A549 (cell line): ENCODE results near the gene IGIP.

Source experiments
- CHD4 ChIP-seq: fragments of 200-600 bp; sonication (generic); IDR thresholded peaks from 2 replicates; pipeline ENCODE4 v1.6.1; 2016; ENCODE audit warnings: antibody characterized with exemption, mild to moderate bottlenecking, borderline replicate concordance
- CTCF ChIP-seq: fragments of >200 bp; sonication (Bioruptor Twin); formaldehyde crosslinking; IDR thresholded peaks from 3 replicates; pipeline ENCODE4 v1.5.1; 2016
- EHMT2 ChIP-seq: fragments of 200-600 bp; sonication (generic); IDR thresholded peaks from 2 replicates; pipeline ENCODE4 v1.6.1; 2016; ENCODE audit warnings: antibody characterized with exemption, low read depth, mild to moderate bottlenecking, moderate library complexity
- JUN ChIP-seq, 2 experiments: fragments of >200 bp; sonication (Bioruptor Twin); formaldehyde crosslinking; IDR thresholded peaks; 2 replicates in 1 of 2; 3 replicates in 1 of 2; pipeline ENCODE4 v1.6.1; 2016 to 2017
- KDM1A ChIP-seq: fragments of 200-600 bp; sonication (generic); IDR thresholded peaks from 2 replicates; pipeline ENCODE4 v1.6.1; 2016; ENCODE audit warnings: low read depth, mild to moderate bottlenecking
- POLR2A ChIP-seq: IDR thresholded peaks from 2 replicates; pipeline ENCODE4 v1.6.1; 2012; ENCODE audit warnings: mild to moderate bottlenecking, low read length
- RAD21 ChIP-seq, 2 experiments: fragments of >200 bp in 1 of 2; sonication (Bioruptor Twin) in 1 of 2; formaldehyde crosslinking in 1 of 2; IDR thresholded peaks in 1 of 2; conservative IDR thresholded peaks in 1 of 2; 2 replicates in 1 of 2; 3 replicates in 1 of 2; pipeline ENCODE4 v1.6.1; 2012 to 2018; ENCODE audit warnings: inconsistent platforms in 1 of 2
- SMC3 ChIP-seq: fragments of >200 bp; sonication (Bioruptor Twin); formaldehyde crosslinking; IDR thresholded peaks from 3 replicates; pipeline ENCODE4 v1.6.1; 2018; ENCODE audit warnings: inconsistent platforms

GRCh38 chr5:140165101-140165922, 39.6 kb downstream of the IGIP start:
- TF ChIP-seq EHMT2, result no peak
- no peak for TF ChIP-seq POLR2A
- no peak for TF ChIP-seq CTCF
- TF ChIP-seq RAD21 (conservative IDR thresholded peaks at IDR 0.05 in 1 of 2, IDR thresholded peaks at IDR 0.05 in 1 of 2), result no peak
- no peak for TF ChIP-seq SMC3
- TF ChIP-seq JUN (IDR thresholded peaks at IDR 0.05), result no peak
- no peak for TF ChIP-seq KDM1A
- TF ChIP-seq CHD4, result no peak
